ENCODE results near the gene SEMA4G. TPM values are rescaled to one million over a fixed set of nuclear protein-coding genes. Genes with fewer than 3 reads are reported as not detected.

SEMA4G gene
- total RNA-seq, 1 experiment from 2014 or later: 3.4 TPM

- DNase-seq: peak; percentile 36
- no peak overlapping the region for H3K4me3 ChIP-seq (ENCODE audit: insufficient read depth, low read depth, low read length)
- peaks cover 31% of the 10 kb centered on the region for H3K27me3 ChIP-seq (ENCODE audit: control insufficient read depth, insufficient read depth, low read length)
- H3K36me3 ChIP-seq (replicated peaks; ENCODE audit: control insufficient read depth, insufficient read depth, low read length): no peaks in the 10 kb centered on the region
These were observed 46.3 kb downstream of the SEMA4G start for GRCh38 chr10:101015582-101015973.

- no peaks in the 10 kb centered on the region for H3K36me3 ChIP-seq (replicated peaks; ENCODE audit: control insufficient read depth, insufficient read depth, low read length)
- H3K27me3 ChIP-seq (ENCODE audit: control insufficient read depth, insufficient read depth, low read length): peaks cover 34% of the 10 kb centered on the region
- no peak for DNase-seq
- no peak overlapping the region for H3K4me3 ChIP-seq (ENCODE audit: insufficient read depth, low read depth, low read length)
These were observed 47.5 kb downstream of the SEMA4G start for GRCh38 chr10:101016814-101017213.

- DNase-seq: peak; percentile 83
- Histone ChIP-seq H3K27me3 (ENCODE audit: control insufficient read depth, insufficient read depth, low read length) (peaks cover 34% of the 10 kb centered on the region), H3K4me3 (ENCODE audit: insufficient read depth, low read depth, low read length) (peak overlapping the region; percentile 40), H3K36me3 (replicated peaks; ENCODE audit: control insufficient read depth, insufficient read depth, low read length) (no peaks in the 10 kb centered on the region)
These were observed 48.9 kb downstream of the SEMA4G start for GRCh38 chr10:101018118-101018599.

GRCh38 chr10:101018600-101019439, 49.5 kb downstream of the SEMA4G start:
- DNase-seq: peak; percentile 97
- Histone ChIP-seq H3K27me3 (ENCODE audit: control insufficient read depth, insufficient read depth, low read length) (peaks cover 34% of the 10 kb centered on the region), H3K4me3 (ENCODE audit: insufficient read depth, low read depth, low read length) (peak overlapping the region; percentile 40), H3K36me3 (replicated peaks; ENCODE audit: control insufficient read depth, insufficient read depth, low read length) (no peaks in the 10 kb centered on the region)

Other genes starting within 250 kb of the SEMA4G start
- gene PAX2, start 223.9 kb upstream of the SEMA4G start, total RNA-seq (2014; rRNA removed; shearing (Covaris generic)): 0.10 TPM in 1 of 2 replicates, not detected in the other
- gene SLF2, start 56.5 kb upstream of the SEMA4G start, total RNA-seq (2014; rRNA removed; shearing (Covaris generic)): 11.1 and 16.3 TPM in 2 replicates
- 106 and 107 TPM in 2 replicates for gene MRPL43, start 18.0 kb downstream of the SEMA4G start, total RNA-seq (2014; rRNA removed; shearing (Covaris generic))
- 16.0 and 19.2 TPM in 2 replicates for gene TWNK, start 18.0 kb downstream of the SEMA4G start, total RNA-seq (2014; rRNA removed; shearing (Covaris generic))
- gene LZTS2, start 30.3 kb downstream of the SEMA4G start, total RNA-seq (2014; rRNA removed; shearing (Covaris generic)): 107 and 108 TPM in 2 replicates
- 2.3 and 5.1 TPM in 2 replicates for gene PDZD7, start 61.6 kb downstream of the SEMA4G start, total RNA-seq (2014; rRNA removed; shearing (Covaris generic))
- 4.1 and 5.6 TPM in 2 replicates for gene SFXN3, start 61.7 kb downstream of the SEMA4G start, total RNA-seq (2014; rRNA removed; shearing (Covaris generic))
- 11.9 and 22.0 TPM in 2 replicates for gene KAZALD1, start 92.5 kb downstream of the SEMA4G start, total RNA-seq (2014; rRNA removed; shearing (Covaris generic))
- gene TLX1, start 161.8 kb downstream of the SEMA4G start, total RNA-seq (2014; rRNA removed; shearing (Covaris generic)): 0.11 TPM in 1 of 2 replicates, not detected in the other

Data from H7 (cell line).